NT2/D1 (cell line): ENCODE data around the gene COLEC12.

Experiments
- YY1 ChIP-seq: IDR thresholded peaks from 2 replicates; pipeline ENCODE4 v1.6.1; 2011; ENCODE audit not compliant: insufficient read length, insufficient read depth
- ZNF274 ChIP-seq: IDR thresholded peaks from 2 replicates; pipeline ENCODE4 v1.6.1; 2011; ENCODE audit warnings: mild to moderate bottlenecking, low read depth, low read length

- no peak for TF ChIP-seq YY1
- no peak for TF ChIP-seq ZNF274
Observed at GRCh38 chr18:525036-525797, 24.7 kb upstream of the COLEC12 start.
